ENCODE measurements around the gene PPP1R37. TPM values are rescaled to one million over a fixed set of nuclear protein-coding genes. Genes with fewer than 3 reads are reported as not detected.
A peak's percentile ranks its signal among the peaks of the same experiment; 100 is the strongest.

Gene PPP1R37
- total RNA-seq, 4 donors from 2014 or later = 34.9 to 59.7 (median 42.9) TPM

DNA sequence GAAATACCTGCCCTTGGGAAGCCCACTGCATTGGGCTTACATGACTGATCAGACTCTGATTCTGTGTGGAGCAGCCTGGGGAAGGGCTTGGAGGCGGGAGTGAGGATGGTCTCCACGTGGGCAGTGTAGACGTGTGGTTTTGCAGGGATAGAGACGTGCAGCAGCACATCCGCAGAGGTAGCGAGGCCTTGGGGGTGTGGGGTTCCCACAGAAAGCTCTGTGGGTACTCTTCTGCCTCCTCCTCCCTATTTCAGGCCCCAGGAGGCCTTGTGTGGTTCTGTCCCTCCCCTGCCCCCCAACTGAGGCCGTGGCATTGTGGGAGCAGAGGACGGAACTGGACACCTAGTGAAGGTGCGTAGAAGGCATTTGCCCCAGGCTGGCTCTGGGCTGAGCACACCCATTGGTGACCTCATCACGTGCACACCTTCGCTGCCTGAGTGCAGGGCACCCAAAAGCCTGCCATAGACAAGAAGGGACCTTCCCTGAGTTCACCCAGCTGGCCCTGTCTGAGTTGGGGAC, 28.9 kb downstream of the PPP1R37 start:
- intact Hi-C loops (cut with DNase I) = no loop called here

DNA sequence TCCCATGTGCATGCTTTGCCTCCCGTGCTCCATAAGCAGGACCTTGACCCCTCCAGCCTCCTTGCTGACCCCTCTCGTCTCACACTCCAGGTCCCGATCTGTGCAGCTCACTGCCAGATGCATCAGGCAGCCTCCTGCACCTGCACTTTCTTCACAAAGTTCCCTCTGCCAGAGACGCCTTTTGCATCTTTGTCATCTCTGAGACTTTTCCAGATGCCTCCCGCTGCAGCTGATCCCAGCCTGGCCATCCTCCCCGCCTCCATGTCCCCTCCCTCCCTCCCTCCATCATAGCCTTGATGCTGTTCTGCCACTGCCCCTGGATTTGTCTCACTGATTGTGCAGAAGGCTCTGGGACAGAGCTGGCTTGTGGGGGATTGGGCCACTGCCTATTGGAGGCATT, 29.9 kb downstream of the PPP1R37 start:
- peaks cover 8 to 56% of the 10 kb centered on the region in 2 donors for H3K4me1 ChIP-seq
- H3K9me3 ChIP-seq = no peaks in the 10 kb centered on the region
- H3K4me3 ChIP-seq (replicated peaks in 1 of 3) = no peak overlapping the region
- TF ChIP-seq, protein P1, sequence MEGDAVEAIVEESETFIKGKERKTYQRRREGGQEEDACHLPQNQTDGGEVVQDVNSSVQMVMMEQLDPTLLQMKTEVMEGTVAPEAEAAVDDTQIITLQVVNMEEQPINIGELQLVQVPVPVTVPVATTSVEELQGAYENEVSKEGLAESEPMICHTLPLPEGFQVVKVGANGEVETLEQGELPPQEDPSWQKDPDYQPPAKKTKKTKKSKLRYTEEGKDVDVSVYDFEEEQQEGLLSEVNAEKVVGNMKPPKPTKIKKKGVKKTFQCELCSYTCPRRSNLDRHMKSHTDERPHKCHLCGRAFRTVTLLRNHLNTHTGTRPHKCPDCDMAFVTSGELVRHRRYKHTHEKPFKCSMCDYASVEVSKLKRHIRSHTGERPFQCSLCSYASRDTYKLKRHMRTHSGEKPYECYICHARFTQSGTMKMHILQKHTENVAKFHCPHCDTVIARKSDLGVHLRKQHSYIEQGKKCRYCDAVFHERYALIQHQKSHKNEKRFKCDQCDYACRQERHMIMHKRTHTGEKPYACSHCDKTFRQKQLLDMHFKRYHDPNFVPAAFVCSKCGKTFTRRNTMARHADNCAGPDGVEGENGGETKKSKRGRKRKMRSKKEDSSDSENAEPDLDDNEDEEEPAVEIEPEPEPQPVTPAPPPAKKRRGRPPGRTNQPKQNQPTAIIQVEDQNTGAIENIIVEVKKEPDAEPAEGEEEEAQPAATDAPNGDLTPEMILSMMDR (IDR thresholded peaks at IDR 0.05) = no peak
- TF ChIP-seq POLR2A (IDR thresholded peaks at IDR 0.05) = no peak
- intact Hi-C loops (cut with DNase I) = no loop called here
- no peaks in the 10 kb centered on the region for H3K36me3 ChIP-seq
- no peak for DNase-seq
- WGBS, 2 donors = 88 to 96% methylated on average over 6 of the region's 6 CpGs
- no peak overlapping the region for H3K27ac ChIP-seq
- no peaks in the 10 kb centered on the region for H3K27me3 ChIP-seq

More for the DNA sequence above, 28.9 kb downstream of the PPP1R37 start:
- Histone ChIP-seq H3K27me3 (no peaks in the 10 kb centered on the region), H3K36me3 (no peaks in the 10 kb centered on the region), H3K4me1 (peaks cover 8 to 65% of the 10 kb centered on the region in 2 donors), H3K4me3 (replicated peaks in 1 of 3) (no peak overlapping the region), H3K27ac (no peak overlapping the region), H3K9me3 (no peaks in the 10 kb centered on the region)
- DNase-seq = no peak
- TF ChIP-seq, protein P1 (IDR thresholded peaks at IDR 0.05) = no peak
- no peak for TF ChIP-seq POLR2A (IDR thresholded peaks at IDR 0.05)
- 89 to 91% methylated on average over 8 to 10 of the region's 11 CpGs for WGBS, 2 donors

DNA sequence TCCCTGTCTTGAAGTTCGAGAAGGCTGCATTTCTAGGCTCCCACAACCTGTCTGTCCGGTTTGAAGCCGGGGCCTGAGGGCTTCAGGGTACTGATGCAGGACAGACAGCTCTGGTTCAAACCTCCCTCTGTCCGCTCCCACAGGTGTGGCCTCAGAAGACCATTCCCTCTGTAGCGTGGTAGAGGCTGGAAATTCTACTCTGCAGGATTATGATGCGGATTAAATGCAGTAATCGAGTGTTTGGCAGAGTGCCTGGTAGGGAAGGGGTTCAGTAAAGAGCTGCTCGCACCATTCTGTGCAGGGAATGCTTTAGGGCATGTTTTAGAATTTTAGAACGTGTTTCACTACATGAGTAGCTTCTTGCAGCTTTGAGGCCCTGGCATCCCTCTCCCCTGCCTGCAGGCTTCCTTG, 30.5 kb downstream of the PPP1R37 start:
- Histone ChIP-seq H3K9me3 (no peaks in the 10 kb centered on the region), H3K36me3 (no peaks in the 10 kb centered on the region), H3K4me3 (replicated peaks in 1 of 3) (no peak overlapping the region), H3K27me3 (no peaks in the 10 kb centered on the region), H3K27ac (no peak overlapping the region), H3K4me1 (peaks cover 8 to 50% of the 10 kb centered on the region in 2 donors)
- DNase-seq = peak; percentile 77 to 85
- intact Hi-C loops (cut with DNase I) = no loop called here
- TF ChIP-seq, protein P1 (IDR thresholded peaks at IDR 0.05) = no peak
- TF ChIP-seq POLR2A (IDR thresholded peaks at IDR 0.05) = no peak
- WGBS, 2 donors = 51 to 57% methylated on average over 7 of the region's 9 CpGs

DNA sequence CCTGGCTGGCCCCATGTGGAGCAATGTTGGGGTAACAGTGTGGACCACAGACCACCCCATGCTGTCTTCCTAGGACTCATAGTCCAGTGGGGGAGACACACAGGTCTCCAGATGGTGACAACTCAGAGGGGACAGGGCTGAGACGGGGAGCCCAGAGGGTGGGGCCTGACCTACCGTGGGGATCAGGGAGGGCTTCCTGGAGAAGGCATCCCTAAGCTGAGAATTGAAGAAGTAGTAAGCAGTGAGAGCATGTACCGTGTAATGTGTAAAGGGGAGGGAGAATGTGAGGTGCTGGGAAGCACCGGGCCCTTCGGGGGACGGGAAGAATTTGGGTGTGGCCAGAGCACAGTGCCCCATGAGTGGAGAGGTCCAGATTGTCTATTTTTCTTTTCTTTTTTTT, 31.0 kb downstream of the PPP1R37 start:
- H3K27me3 ChIP-seq = no peaks in the 10 kb centered on the region
- 68 to 87% methylated on average over 6 of the region's 6 CpGs for WGBS, 2 donors
- intact Hi-C loops (cut with DNase I) = no loop called here

DNA sequence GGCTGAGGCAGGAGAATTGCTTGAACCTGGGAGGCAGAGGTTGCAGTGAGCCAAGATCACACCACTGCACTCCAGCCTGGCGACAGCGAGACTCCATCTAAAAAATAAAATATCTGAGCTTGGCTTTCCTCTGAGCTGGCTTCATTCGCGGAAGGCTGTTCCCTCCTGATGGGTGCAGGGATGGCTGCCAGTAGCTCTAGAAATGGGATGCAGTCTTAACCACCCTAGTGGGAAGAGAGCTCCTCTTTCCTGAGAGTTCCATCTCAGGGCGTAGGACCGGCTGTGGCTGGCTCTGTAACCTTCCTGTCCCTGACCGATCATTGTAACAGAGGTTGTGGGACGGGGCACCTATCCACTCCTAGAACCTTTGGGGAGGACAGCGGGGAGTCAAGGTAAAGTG, 32.4 kb downstream of the PPP1R37 start:
- WGBS, 2 donors = 90 to 93% methylated on average over 9 of the region's 9 CpGs
- Histone ChIP-seq H3K27ac (no peak overlapping the region), H3K4me3 (replicated peaks in 1 of 3) (no peak overlapping the region), H3K36me3 (no peaks in the 10 kb centered on the region), H3K4me1 (peaks cover 8 to 36% of the 10 kb centered on the region in 2 donors), H3K9me3 (no peaks in the 10 kb centered on the region), H3K27me3 (no peaks in the 10 kb centered on the region)
- TF ChIP-seq POLR2A (IDR thresholded peaks at IDR 0.05) = no peak
- TF ChIP-seq, protein P1 (IDR thresholded peaks at IDR 0.05) = no peak
- intact Hi-C loops (cut with DNase I) = no loop called here
- DNase-seq = no peak

More for the DNA sequence above, 31.0 kb downstream of the PPP1R37 start:
- no peaks in the 10 kb centered on the region for H3K36me3 ChIP-seq
- H3K4me1 ChIP-seq = peaks cover 8 to 44% of the 10 kb centered on the region in 2 donors
- no peak for TF ChIP-seq POLR2A (IDR thresholded peaks at IDR 0.05)
- TF ChIP-seq, protein P1 (IDR thresholded peaks at IDR 0.05) = no peak
- no peaks in the 10 kb centered on the region for H3K9me3 ChIP-seq
- no peak overlapping the region for H3K4me3 ChIP-seq (replicated peaks in 1 of 3)
- no peak overlapping the region for H3K27ac ChIP-seq
- no peak for DNase-seq

All from thyroid gland (tissue), 4 donors.